GM12878 (cell line): Measurements from ENCODE around the gene SHOC1. TPM values are rescaled to one million over a fixed set of nuclear protein-coding genes. Genes with fewer than 3 reads are reported as not detected.
A peak's percentile ranks its signal among the peaks of the same experiment; 100 is the strongest.

Experiments used
- BACH1 ChIP-seq: fragments of 450-650 bp; IDR thresholded peaks from 2 replicates; pipeline ENCODE4 v1.6.1; 2017; ENCODE audit warnings: mild to moderate bottlenecking, borderline replicate concordance
- HCFC1 ChIP-seq: fragments of 150-350 bp; IDR thresholded peaks from 2 replicates; pipeline ENCODE4 v1.6.1; 2014; ENCODE audit warnings: low read length
- HDAC6 ChIP-seq: fragments of 200-600 bp; sonication (generic); IDR thresholded peaks from one replicate; pipeline ENCODE4 v1.8.0; 2017; ENCODE audit warnings: antibody characterized with exemption; ENCODE audit not compliant: unreplicated experiment
- JUNB ChIP-seq: IDR thresholded peaks from 2 replicates; pipeline ENCODE4 v1.6.1; 2016; ENCODE audit warnings: antibody characterized with exemption, mild to moderate bottlenecking
- JUND ChIP-seq: IDR thresholded peaks from 2 replicates; pipeline ENCODE4 v1.6.1; 2012; ENCODE audit warnings: low read depth, mild to moderate bottlenecking, low read length, improper control_type of control experiment, moderate library complexity
- KAT2A ChIP-seq: conservative IDR thresholded peaks from 2 replicates; pipeline ENCODE4 v1.6.1; 2011; ENCODE audit warnings: low read depth, low read length; ENCODE audit not compliant: control insufficient read depth
- MEF2A ChIP-seq: IDR thresholded peaks from 2 replicates; pipeline ENCODE4 v1.6.1; 2011; ENCODE audit warnings: low read depth, mild to moderate bottlenecking, low read length, moderate library complexity; ENCODE audit not compliant: insufficient read depth
- MTA3 ChIP-seq: IDR thresholded peaks from 2 replicates; pipeline ENCODE4 v1.6.1; 2012; ENCODE audit warnings: low read length, inconsistent platforms, borderline replicate concordance
- MYB ChIP-seq: fragments of 150-350 bp; IDR thresholded peaks from 2 replicates; pipeline ENCODE4 v1.6.1; 2014; ENCODE audit warnings: mild to moderate bottlenecking, low read depth, low read length, borderline replicate concordance
- NFYB ChIP-seq: IDR thresholded peaks from 2 replicates; pipeline ENCODE4 v1.6.1; 2011; ENCODE audit warnings: low read depth, mild to moderate bottlenecking, low read length, improper control_type of control experiment, moderate library complexity; ENCODE audit not compliant: insufficient read depth
- POLR2AphosphoS5 ChIP-seq: IDR thresholded peaks from 2 replicates; pipeline ENCODE4 v1.6.1; 2011; ENCODE audit warnings: mild to moderate bottlenecking, low read length, inconsistent platforms
- RB1 ChIP-seq: fragments of 450-650 bp; formaldehyde crosslinking; IDR thresholded peaks from 2 replicates; pipeline ENCODE4 v1.6.1; 2017; ENCODE audit warnings: mild to moderate bottlenecking, borderline replicate concordance
- RBBP5 ChIP-seq: fragments of 200-600 bp; sonication (generic); conservative IDR thresholded peaks from 2 replicates; pipeline ENCODE4 v1.6.1; 2016
- SPI1 ChIP-seq: IDR thresholded peaks from 2 replicates; pipeline ENCODE4 v1.6.1; 2011; ENCODE audit warnings: low read depth, mild to moderate bottlenecking, low read length, moderate library complexity, borderline replicate concordance; ENCODE audit not compliant: insufficient read depth
- STAT1 ChIP-seq: fragments of 450-650 bp; conservative IDR thresholded peaks from 2 replicates; pipeline ENCODE4 v1.6.1; 2014; ENCODE audit warnings: antibody characterized with exemption, mild to moderate bottlenecking
- TCF12 ChIP-seq: IDR thresholded peaks from 2 replicates; pipeline ENCODE4 v1.6.1; 2011; ENCODE audit warnings: low read depth, mild to moderate bottlenecking, low read length
- ZSCAN29 ChIP-seq: fragments of 450-650 bp; IDR thresholded peaks from 2 replicates; pipeline ENCODE4 v1.6.1; 2017; ENCODE audit warnings: mild to moderate bottlenecking, moderate library complexity
- polyA plus RNA-seq, 11 experiments: library from polyadenylated mRNA; depleted of rRNA in 4 of 11; unstranded in 6 of 11; stranded (reverse) in 5 of 11; fragments of >200 nt; fragmentation: Nextera tagmentation in 4 of 11; fragmentation: Illumina TruSeq in 1 of 11; extraction: Ambion mirVana in 4 of 11; extraction: Trizol in 1 of 11; gene quantifications; 1 replicate in 1 of 11; 2 replicates in 10 of 11; pipeline versions ENCODE4 v1.2.1 to v1.2.3, GENCODE V29; 2011 to 2016; ENCODE audit warnings: inconsistent platforms in 2 of 11, missing spikeins in 2 of 11, low read depth in 1 of 11
- total RNA-seq, 4 experiments: library from RNA; depleted of rRNA in 3 of 4; stranded (reverse); fragments of >200 nt in 3 of 4; fragmentation: Illumina TruSeq in 1 of 4; extraction: Trizol in 1 of 4; gene quantifications; 2 replicates each; pipeline versions ENCODE4 v1.2.1 to v1.2.3, GENCODE V29; 2013 to 2021
- TF ChIP-seq, protein P1 (sequence below): fragments of 450-650 bp; conservative IDR thresholded peaks from 2 replicates; pipeline ENCODE4 v1.6.1; 2017; ENCODE audit warnings: mild to moderate bottlenecking, moderate library complexity
- TF ChIP-seq, protein P2 (sequence below): fragments of 450-650 bp; IDR thresholded peaks from 2 replicates; pipeline ENCODE4 v1.6.1; 2016; ENCODE audit warnings: mild to moderate bottlenecking
- TF ChIP-seq, protein P3 (sequence below): fragments of 450-650 bp; IDR thresholded peaks from 2 replicates; pipeline ENCODE4 v1.6.1; 2016; ENCODE audit warnings: mild to moderate bottlenecking
- TF ChIP-seq, protein P4 (sequence below): fragments of 450-650 bp; IDR thresholded peaks from 2 replicates; pipeline ENCODE4 v1.6.1; 2017; ENCODE audit warnings: mild to moderate bottlenecking, low read depth, inconsistent platforms; ENCODE audit not compliant: poor library complexity, severe bottlenecking
- TF ChIP-seq, protein P5 (sequence below): fragments of 450-650 bp; IDR thresholded peaks from 2 replicates; pipeline ENCODE4 v1.6.1; 2017; ENCODE audit warnings: low read depth, mild to moderate bottlenecking, moderate library complexity

SHOC1 gene
- total and polyA plus RNA-seq, 10 of the 15 experiments (the other 5 are each of a cell fraction or from before 2014, with no cell fraction given) = under 0.01 to 0.11 (median 0.04) TPM; not detected in 3

DNA sequence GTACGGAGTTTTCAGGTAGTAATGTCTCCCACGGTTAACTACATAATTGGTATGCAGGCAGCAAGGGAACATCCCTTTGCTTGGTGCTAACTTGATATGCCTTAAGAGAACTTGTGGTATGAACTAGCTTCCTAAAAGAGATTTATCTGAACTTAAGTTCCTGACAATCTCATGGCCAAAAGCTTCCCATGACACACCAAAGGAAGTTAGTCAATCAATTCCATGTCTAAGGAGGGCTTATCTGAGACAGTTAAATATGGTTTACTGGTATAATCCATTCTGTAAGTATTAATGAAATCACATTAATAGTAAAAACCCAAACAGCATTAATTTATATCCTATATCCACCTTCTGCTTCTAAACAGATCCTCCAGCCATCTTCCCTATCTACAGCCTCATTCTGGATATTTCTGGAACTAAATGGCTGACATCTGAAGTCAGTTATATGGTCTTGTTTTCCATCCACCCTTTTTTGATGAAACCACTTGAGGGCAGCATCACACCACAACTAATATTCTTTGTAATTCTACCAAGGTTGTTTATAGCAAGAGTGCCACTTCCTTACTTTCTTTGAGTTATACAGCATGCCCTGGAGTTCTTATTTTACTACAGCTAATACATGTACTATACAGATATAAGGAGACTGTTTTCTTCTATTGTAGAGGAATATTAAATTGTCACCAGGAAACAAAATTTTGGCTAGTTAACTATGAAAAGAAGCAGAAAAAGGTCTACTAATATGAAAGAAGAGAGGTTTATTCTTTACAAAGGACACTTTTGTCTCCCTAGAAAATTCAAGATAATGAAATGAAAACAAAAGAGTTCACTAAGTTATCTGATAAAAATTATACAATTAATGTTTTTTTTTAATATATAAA lies 34.7 kb downstream of the SHOC1 start (continued):
- TF ChIP-seq, protein P1, sequence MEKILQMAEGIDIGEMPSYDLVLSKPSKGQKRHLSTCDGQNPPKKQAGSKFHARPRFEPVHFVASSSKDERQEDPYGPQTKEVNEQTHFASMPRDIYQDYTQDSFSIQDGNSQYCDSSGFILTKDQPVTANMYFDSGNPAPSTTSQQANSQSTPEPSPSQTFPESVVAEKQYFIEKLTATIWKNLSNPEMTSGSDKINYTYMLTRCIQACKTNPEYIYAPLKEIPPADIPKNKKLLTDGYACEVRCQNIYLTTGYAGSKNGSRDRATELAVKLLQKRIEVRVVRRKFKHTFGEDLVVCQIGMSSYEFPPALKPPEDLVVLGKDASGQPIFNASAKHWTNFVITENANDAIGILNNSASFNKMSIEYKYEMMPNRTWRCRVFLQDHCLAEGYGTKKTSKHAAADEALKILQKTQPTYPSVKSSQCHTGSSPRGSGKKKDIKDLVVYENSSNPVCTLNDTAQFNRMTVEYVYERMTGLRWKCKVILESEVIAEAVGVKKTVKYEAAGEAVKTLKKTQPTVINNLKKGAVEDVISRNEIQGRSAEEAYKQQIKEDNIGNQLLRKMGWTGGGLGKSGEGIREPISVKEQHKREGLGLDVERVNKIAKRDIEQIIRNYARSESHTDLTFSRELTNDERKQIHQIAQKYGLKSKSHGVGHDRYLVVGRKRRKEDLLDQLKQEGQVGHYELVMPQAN = no peak
- TF ChIP-seq RBBP5 (no peak), ZSCAN29 (no peak), TCF12 (no peak), NFYB (no peak), HCFC1 (no peak), STAT1 (no peak), BACH1 (no peak), JUNB (no peak), SPI1 (peak; percentile 59; the same call in 1 of the 2 replicates), MYB (no peak), MTA3 (no peak), KAT2A (no peak), MEF2A (0 out of 2 replicates have a peak, but pooled peaks have one; percentile 58), JUND (no peak), POLR2AphosphoS5 (no peak), RB1 (no peak), HDAC6 (no peak)
- TF ChIP-seq, protein P2, sequence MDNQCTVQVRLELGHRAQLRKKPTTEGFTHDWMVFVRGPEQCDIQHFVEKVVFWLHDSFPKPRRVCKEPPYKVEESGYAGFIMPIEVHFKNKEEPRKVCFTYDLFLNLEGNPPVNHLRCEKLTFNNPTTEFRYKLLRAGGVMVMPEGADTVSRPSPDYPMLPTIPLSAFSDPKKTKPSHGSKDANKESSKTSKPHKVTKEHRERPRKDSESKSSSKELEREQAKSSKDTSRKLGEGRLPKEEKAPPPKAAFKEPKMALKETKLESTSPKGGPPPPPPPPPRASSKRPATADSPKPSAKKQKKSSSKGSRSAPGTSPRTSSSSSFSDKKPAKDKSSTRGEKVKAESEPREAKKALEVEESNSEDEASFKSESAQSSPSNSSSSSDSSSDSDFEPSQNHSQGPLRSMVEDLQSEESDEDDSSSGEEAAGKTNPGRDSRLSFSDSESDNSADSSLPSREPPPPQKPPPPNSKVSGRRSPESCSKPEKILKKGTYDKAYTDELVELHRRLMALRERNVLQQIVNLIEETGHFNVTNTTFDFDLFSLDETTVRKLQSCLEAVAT = no peak
- TF ChIP-seq, protein P3, sequence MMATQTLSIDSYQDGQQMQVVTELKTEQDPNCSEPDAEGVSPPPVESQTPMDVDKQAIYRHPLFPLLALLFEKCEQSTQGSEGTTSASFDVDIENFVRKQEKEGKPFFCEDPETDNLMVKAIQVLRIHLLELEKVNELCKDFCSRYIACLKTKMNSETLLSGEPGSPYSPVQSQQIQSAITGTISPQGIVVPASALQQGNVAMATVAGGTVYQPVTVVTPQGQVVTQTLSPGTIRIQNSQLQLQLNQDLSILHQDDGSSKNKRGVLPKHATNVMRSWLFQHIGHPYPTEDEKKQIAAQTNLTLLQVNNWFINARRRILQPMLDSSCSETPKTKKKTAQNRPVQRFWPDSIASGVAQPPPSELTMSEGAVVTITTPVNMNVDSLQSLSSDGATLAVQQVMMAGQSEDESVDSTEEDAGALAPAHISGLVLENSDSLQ = 0 out of 2 replicates have a peak, but pooled peaks have one; percentile 19
- TF ChIP-seq, protein P4, sequence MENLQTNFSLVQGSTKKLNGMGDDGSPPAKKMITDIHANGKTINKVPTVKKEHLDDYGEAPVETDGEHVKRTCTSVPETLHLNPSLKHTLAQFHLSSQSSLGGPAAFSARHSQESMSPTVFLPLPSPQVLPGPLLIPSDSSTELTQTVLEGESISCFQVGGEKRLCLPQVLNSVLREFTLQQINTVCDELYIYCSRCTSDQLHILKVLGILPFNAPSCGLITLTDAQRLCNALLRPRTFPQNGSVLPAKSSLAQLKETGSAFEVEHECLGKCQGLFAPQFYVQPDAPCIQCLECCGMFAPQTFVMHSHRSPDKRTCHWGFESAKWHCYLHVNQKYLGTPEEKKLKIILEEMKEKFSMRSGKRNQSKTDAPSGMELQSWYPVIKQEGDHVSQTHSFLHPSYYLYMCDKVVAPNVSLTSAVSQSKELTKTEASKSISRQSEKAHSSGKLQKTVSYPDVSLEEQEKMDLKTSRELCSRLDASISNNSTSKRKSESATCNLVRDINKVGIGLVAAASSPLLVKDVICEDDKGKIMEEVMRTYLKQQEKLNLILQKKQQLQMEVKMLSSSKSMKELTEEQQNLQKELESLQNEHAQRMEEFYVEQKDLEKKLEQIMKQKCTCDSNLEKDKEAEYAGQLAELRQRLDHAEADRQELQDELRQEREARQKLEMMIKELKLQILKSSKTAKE = no peak
- TF ChIP-seq, protein P5, sequence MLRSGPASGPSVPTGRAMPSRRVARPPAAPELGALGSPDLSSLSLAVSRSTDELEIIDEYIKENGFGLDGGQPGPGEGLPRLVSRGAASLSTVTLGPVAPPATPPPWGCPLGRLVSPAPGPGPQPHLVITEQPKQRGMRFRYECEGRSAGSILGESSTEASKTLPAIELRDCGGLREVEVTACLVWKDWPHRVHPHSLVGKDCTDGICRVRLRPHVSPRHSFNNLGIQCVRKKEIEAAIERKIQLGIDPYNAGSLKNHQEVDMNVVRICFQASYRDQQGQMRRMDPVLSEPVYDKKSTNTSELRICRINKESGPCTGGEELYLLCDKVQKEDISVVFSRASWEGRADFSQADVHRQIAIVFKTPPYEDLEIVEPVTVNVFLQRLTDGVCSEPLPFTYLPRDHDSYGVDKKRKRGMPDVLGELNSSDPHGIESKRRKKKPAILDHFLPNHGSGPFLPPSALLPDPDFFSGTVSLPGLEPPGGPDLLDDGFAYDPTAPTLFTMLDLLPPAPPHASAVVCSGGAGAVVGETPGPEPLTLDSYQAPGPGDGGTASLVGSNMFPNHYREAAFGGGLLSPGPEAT = no peak
